Thoracic aorta (tissue), 2 donors: ENCODE measurements around the gene HSPA12B. TPM values are rescaled to one million over a fixed set of nuclear protein-coding genes. Genes with fewer than 3 reads are reported as not detected.

Source experiments
- ATAC-seq: fragments of 150-250 bp; one replicate; pipeline ENCODE4 v1.8.0; 2017; ENCODE audit warnings: low read depth; ENCODE audit not compliant: insufficient number of reproducible peaks, low FRiP score
- DNase-seq: peaks from one replicate; pipeline ENCODE4 v3.0.0-alpha.2; 2020; ENCODE audit warnings: low spot score
- H3K27ac ChIP-seq, 2 donors: fragments of 200-600 bp; sonication (generic); 1 replicate in 1 of 2; 2 replicates in 1 of 2; pipeline ENCODE4 v1.5.1; 2016; ENCODE audit warnings: mild to moderate bottlenecking in 2 of 2, moderate library complexity in 2 of 2
- H3K27me3 ChIP-seq: fragments of 200-600 bp; sonication (generic); replicated peaks from 2 replicates; pipeline ENCODE4 v1.6.0; 2016; ENCODE audit warnings: mild to moderate bottlenecking; ENCODE audit not compliant: insufficient read depth
- H3K36me3 ChIP-seq: fragments of 200-600 bp; sonication (generic); one replicate; pipeline ENCODE4 v1.5.1; 2016
- H3K4me1 ChIP-seq, 2 donors: fragments of 200-600 bp; sonication (generic); 1 replicate in 1 of 2; 2 replicates in 1 of 2; pipeline versions ENCODE4 v1.5.1 to v1.6.0; 2016; ENCODE audit warnings: low read depth in 2 of 2, mild to moderate bottlenecking in 1 of 2; ENCODE audit not compliant: control insufficient read depth in 1 of 2
- H3K4me3 ChIP-seq: fragments of 200-600 bp; sonication (generic); 2 replicates; pipeline ENCODE4 v1.5.1; 2016; ENCODE audit warnings: mild to moderate bottlenecking
- H3K9me3 ChIP-seq: fragments of 200-600 bp; sonication (generic); 2 replicates; pipeline ENCODE4 v1.5.1; 2016
- CTCF ChIP-seq: fragments of 200-600 bp; sonication (generic); IDR thresholded peaks from one replicate; pipeline ENCODE4 v1.5.1; 2019; ENCODE audit warnings: antibody characterized with exemption
- total RNA-seq, 2 donors: library from RNA; depleted of rRNA; stranded (reverse); fragments of >200 nt; gene quantifications; one replicate each; pipeline versions ENCODE4 v1.1.0 to v1.2.3, GENCODE V29; 2016

The HSPA12B gene
- total RNA-seq, 2 donors from 2014 or later = 4.6 to 6.5 TPM

- DNase-seq = no peak
- TF ChIP-seq CTCF = no peak
- no peaks in the 10 kb centered on the region for H3K9me3 ChIP-seq
- no peaks in the 10 kb centered on the region for H3K27me3 ChIP-seq
- H3K4me3 ChIP-seq = no peak overlapping the region
- H3K4me1 ChIP-seq = no peaks in the 10 kb centered on the region
- no peak overlapping the region for H3K27ac ChIP-seq
- ATAC-seq = no peak
- H3K36me3 ChIP-seq = no peaks in the 10 kb centered on the region
Measured at GRCh38 chr20:3759884-3760283, 27.4 kb downstream of the HSPA12B start.

- no peaks in the 10 kb centered on the region for H3K4me1 ChIP-seq
Measured at GRCh38 chr20:3760655-3761348, 28.3 kb downstream of the HSPA12B start.

GRCh38 chr20:3763671-3764601 lies 31.5 kb downstream of the HSPA12B start:
- peaks cover 11 to 22% of the 10 kb centered on the region in 2 donors for H3K4me1 ChIP-seq
- H3K27ac ChIP-seq = no peak overlapping the region
- TF ChIP-seq CTCF = no peak
- DNase-seq = no peak
- H3K27me3 ChIP-seq = no peaks in the 10 kb centered on the region
- no peaks in the 10 kb centered on the region for H3K36me3 ChIP-seq
- H3K9me3 ChIP-seq = no peaks in the 10 kb centered on the region
- no peak for ATAC-seq
- no peak overlapping the region for H3K4me3 ChIP-seq

More at GRCh38 chr20:3760655-3761348, 28.3 kb downstream of the HSPA12B start:
- H3K4me3 ChIP-seq = no peak overlapping the region
- no peaks in the 10 kb centered on the region for H3K36me3 ChIP-seq
- DNase-seq (no peak), ATAC-seq (no peak)
- no peak for TF ChIP-seq CTCF
- no peak overlapping the region for H3K27ac ChIP-seq
- H3K27me3 ChIP-seq = no peaks in the 10 kb centered on the region
- H3K9me3 ChIP-seq = no peaks in the 10 kb centered on the region

GRCh38 chr20:3764659-3765058 lies 32.2 kb downstream of the HSPA12B start:
- H3K9me3 ChIP-seq = no peaks in the 10 kb centered on the region
- H3K4me1 ChIP-seq = peaks cover 14 to 26% of the 10 kb centered on the region in 2 donors
- TF ChIP-seq CTCF = no peak
- no peak overlapping the region for H3K4me3 ChIP-seq
- no peaks in the 10 kb centered on the region for H3K36me3 ChIP-seq
- no peak for DNase-seq
- ATAC-seq = no peak
- H3K27me3 ChIP-seq = no peaks in the 10 kb centered on the region
- H3K27ac ChIP-seq = no peak overlapping the region

GRCh38 chr20:3765171-3765882 lies 32.8 kb downstream of the HSPA12B start:
- ATAC-seq (no peak), DNase-seq (no peak)
- Histone ChIP-seq H3K9me3 (no peaks in the 10 kb centered on the region), H3K4me1 (peaks cover 14 to 26% of the 10 kb centered on the region in 2 donors), H3K27me3 (no peaks in the 10 kb centered on the region), H3K4me3 (no peak overlapping the region), H3K27ac (no peak overlapping the region), H3K36me3 (no peaks in the 10 kb centered on the region)
- no peak for TF ChIP-seq CTCF
